ENCODE results near the gene MAP4K1. TPM values are rescaled to one million over a fixed set of nuclear protein-coding genes. Genes with fewer than 3 reads are reported as not detected.

Gene MAP4K1
- 100 to 1,000 TPM; 109 to 130 (median 126) TPM for total RNA-seq

DNA sequence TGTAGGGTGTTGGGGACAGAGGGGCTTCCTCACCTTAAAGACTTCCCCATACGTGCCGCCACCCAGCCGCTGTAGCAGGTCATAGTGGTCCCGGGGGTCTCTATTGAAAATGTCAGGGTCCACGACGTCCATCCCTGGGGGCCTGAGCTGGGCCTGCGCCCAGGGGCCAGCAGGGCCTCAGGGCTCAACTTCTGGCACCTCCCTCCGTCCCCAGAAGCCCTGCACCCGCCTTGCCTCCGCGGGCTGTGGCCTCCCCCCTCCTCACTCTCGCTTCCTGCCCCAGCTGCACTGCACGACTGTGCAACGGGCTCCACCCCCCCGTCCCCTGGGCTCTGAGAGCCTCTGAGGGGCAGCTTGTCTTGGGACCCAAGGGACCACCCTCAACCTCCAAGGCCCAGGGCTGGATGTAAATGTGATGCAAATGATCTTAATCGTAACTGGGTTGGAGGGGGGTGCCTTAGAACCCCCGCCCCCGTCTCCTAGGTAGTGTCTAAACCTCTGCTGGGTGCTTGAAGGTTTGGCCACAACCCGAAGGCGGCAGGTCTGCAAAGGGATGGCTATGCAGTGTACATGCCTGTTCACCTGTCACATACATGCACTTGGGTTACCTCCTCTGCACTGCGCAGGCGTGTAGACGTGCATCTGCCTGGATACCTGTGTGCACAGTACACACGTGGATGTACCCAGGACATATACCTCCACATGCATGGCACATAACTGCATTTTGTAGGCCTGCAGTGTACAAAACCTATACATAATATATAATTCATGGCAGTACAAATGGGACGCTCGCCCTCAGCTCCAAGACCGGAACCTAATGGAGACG is at the start of gene MAP4K1:
MAP4K1 (minus strand) TSS at position 190 of the 826 bp plus-strand sequence; CDS start at position 132, 58 bp downstream.
- ATAC-seq (peak; percentile 60 to 67), DNase-seq (peak; percentile 51)
- H3K4me3 Mint-ChIP-seq, result peak within 1 kb of the TSS; percentile 99
- H3K9me3 Mint-ChIP-seq, result no peaks in the 10 kb centered on the region
- H3K27me3 Mint-ChIP-seq (ENCODE audit: low read depth), result no peaks in the 10 kb centered on the region
- H3K36me3 Mint-ChIP-seq (ENCODE audit: insufficient read depth), result peaks cover 17% of the 10 kb centered on the region
- H3K4me1 Mint-ChIP-seq (ENCODE audit: low read depth), result peaks cover 47% of the 10 kb centered on the region

DNA sequence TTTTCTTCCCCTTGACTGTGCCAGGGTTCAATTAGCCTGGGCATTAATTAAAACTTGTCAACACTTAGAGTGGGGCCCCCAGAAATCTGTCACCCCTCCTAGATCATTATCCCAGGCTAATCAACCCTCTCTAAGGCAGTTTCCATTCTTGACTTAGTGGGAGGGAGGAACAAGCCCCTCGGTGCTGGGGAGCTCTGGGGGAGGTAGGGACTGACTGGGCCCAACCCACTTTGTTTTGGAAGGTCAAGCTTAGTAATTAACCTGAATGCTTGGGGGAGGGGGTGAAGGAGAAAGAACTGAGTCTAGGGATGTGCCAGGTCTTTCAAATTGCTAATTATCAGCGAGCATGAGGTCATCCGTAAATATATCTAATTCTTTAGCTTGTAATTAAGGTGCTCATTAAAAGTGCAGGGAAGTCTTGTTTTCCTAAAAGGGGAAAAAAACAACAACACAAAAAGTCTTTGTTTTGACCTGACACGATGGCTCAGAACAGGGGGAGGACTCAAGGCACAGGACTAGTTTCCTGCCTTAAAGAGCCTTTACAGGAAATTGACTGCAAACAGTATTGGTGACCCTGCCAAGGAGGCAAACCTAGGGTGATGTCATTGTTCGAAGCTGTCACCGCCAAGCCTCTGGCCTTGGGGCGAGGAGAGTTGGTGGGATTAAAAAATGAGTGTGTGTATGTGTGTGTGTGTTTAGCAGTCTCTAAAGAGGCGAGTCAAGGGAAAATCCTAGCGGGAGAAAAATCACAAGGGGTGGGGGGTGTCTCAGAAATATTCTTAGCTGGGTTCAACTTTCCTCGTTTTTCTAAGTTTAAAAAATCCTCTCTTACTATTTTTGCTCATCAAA is 49.1 kb upstream of the MAP4K1 start:
- peak; percentile 65 to 75 for ATAC-seq
- peak overlapping the region; percentile 56 for H3K4me3 Mint-ChIP-seq

GRCh38 chr19:38665950-38666662 is 48.4 kb upstream of the MAP4K1 start:
- no peaks in the 10 kb centered on the region for H3K9me3 Mint-ChIP-seq
- ATAC-seq, result no peak
- no peak for DNase-seq
- H3K4me1 Mint-ChIP-seq (ENCODE audit: low read depth), result peaks cover 85% of the 10 kb centered on the region
- H3K4me3 Mint-ChIP-seq, result no peak overlapping the region
- H3K27me3 Mint-ChIP-seq (ENCODE audit: low read depth), result no peaks in the 10 kb centered on the region
- peaks cover 4% of the 10 kb centered on the region for H3K36me3 Mint-ChIP-seq (ENCODE audit: insufficient read depth)

More for the DNA sequence above, 49.1 kb upstream of the MAP4K1 start:
- H3K4me1 Mint-ChIP-seq (ENCODE audit: low read depth), result peaks cover 89% of the 10 kb centered on the region
- DNase-seq, result no peak
- H3K9me3 Mint-ChIP-seq, result no peaks in the 10 kb centered on the region
- peaks cover 3% of the 10 kb centered on the region for H3K36me3 Mint-ChIP-seq (ENCODE audit: insufficient read depth)
- no peaks in the 10 kb centered on the region for H3K27me3 Mint-ChIP-seq (ENCODE audit: low read depth)

DNA sequence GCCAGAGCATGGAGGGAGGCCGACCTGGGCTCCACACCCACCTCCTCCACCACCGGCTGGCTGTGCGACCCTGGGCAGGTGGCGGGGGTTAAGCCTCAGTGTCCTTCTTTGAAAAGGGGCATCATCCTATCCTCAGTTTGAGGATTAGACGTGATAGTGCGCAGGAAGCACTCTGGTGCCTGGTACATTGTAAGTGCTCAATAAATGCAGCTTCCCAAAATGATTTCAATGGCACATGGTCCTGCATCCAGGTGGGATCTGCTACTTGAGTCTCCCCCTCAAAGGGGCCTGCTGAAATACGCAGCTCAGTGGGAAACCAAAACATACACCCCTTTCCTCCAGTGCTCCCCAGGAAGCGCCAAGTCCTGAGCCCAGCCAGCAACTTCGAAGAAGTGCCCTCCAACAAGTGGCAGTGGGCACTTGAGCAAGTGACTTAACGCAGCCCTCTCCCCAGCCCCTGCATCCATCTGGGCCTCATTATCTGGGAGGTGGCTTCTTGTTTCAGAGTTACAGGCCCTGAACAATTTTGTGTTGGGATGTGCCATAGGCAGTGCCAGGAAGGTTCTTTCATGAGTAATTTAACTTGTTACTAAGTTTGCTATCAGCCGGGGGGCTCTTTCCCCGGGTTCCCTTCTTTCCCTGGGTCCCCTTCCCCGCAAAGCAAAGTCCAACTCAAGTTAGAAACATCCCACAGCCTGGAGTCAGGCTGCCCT is 47.6 kb upstream of the MAP4K1 start:
- H3K27me3 Mint-ChIP-seq (ENCODE audit: low read depth), result no peaks in the 10 kb centered on the region
- peaks cover 6% of the 10 kb centered on the region for H3K36me3 Mint-ChIP-seq (ENCODE audit: insufficient read depth)
- no peak overlapping the region for H3K4me3 Mint-ChIP-seq
- no peak for DNase-seq
- no peaks in the 10 kb centered on the region for H3K9me3 Mint-ChIP-seq
- H3K4me1 Mint-ChIP-seq (ENCODE audit: low read depth), result peaks cover 83% of the 10 kb centered on the region
- no peak for ATAC-seq

- H3K4me3 Mint-ChIP-seq, result peak overlapping the region; percentile 19
- H3K4me1 Mint-ChIP-seq (ENCODE audit: low read depth), result peaks cover 82% of the 10 kb centered on the region
- DNase-seq, result no peak
- H3K9me3 Mint-ChIP-seq, result no peaks in the 10 kb centered on the region
- H3K36me3 Mint-ChIP-seq (ENCODE audit: insufficient read depth), result peaks cover 6% of the 10 kb centered on the region
- no peaks in the 10 kb centered on the region for H3K27me3 Mint-ChIP-seq (ENCODE audit: low read depth)
- no peak for ATAC-seq
Measured at GRCh38 chr19:38664503-38665211, 46.9 kb upstream of the MAP4K1 start.

DNA sequence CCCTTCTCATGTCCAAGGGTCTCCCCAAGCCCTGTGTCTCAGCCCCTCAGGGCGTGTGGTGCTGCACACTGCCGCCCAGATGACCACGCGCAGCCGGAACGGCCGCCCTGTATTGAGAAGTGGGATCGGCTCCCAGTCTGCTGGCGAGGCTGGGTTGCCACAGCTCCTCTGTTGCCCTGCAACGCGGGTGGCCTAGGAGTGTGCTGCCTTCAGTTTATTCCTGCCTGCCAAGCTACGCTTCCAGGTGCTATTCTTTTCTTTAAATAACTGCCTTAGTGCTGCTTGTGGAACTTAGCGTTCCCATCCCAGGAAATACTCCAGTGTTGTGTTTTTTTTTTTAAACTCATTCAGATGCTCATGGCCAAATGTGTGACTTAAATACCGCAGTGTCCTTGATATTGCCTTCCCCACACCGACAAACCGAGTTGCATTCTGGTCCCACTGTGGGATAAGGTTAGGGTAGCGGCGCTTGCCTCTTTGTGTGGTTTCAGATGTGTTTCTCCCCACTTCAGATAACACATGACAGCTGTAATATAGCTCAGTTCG is 46.3 kb upstream of the MAP4K1 start:
- Mint-ChIP-seq H3K4me1 (ENCODE audit: low read depth) (peaks cover 82% of the 10 kb centered on the region), H3K36me3 (ENCODE audit: insufficient read depth) (peaks cover 6% of the 10 kb centered on the region), H3K9me3 (no peaks in the 10 kb centered on the region)

DNA sequence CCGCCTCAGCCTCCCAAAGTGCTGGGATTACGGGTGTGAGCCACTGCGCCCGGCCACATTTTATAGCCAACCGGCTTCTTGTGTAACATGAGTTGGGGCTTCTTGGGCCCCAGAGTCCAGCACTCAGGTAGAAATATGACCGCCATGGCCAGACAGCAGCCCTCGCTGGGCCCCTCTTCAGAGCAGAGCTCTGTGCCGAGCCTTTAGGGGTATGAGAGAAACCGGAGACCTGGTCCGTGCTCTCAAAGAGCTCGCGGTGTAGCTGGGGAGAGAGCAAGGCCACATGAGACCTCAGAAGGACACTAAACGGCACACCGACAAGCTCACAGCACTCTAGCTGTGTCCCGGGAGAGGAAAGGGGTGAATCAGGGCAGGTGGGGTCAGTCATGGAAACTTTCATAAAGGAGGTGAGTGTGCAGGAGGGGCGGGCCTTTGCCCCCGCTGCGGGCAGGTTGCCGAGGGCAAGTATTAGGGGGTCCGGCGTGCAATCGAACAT is 45.5 kb upstream of the MAP4K1 start:
- DNase-seq, result no peak
- no peaks in the 10 kb centered on the region for H3K9me3 Mint-ChIP-seq
- no peak overlapping the region for H3K4me3 Mint-ChIP-seq
- H3K4me1 Mint-ChIP-seq (ENCODE audit: low read depth), result peaks cover 81% of the 10 kb centered on the region
- peaks cover 6% of the 10 kb centered on the region for H3K36me3 Mint-ChIP-seq (ENCODE audit: insufficient read depth)
- ATAC-seq, result no peak
- H3K27me3 Mint-ChIP-seq (ENCODE audit: low read depth), result no peaks in the 10 kb centered on the region

More for the DNA sequence above, 46.3 kb upstream of the MAP4K1 start:
- H3K27me3 Mint-ChIP-seq (ENCODE audit: low read depth), result no peaks in the 10 kb centered on the region
- ATAC-seq (no peak), DNase-seq (no peak)
- peak overlapping the region; percentile 19 for H3K4me3 Mint-ChIP-seq

DNA sequence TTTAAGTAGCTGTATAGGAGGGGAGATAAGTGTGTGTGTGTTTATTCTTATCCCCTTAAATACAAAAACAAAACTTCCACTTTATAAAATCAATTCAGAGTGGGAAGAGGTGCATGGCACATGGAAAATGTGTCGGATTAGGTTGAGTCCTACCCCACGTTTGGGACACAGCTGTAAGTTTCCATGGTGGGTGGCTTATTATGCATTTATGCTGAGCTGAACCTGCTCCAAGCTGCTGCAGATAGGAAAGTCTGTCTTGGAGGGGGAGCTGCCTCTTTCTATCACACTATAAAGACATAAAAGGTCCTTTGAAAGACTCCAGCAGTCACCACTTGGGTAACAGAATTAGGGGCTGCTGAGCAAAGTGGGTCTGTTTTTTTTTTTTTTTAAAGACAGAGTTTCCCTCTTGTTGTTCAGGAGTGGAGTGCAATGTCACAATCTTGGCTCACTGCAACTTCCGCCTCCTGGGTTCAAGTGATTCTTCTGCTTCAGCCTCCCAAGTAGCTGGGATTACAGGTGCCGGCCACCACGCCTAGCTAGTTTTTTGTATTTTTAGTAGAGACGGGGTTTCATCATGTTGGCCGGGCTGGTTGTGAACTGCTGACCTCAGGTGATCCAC is 44.9 kb upstream of the MAP4K1 start:
- Mint-ChIP-seq H3K27me3 (ENCODE audit: low read depth) (peaks cover 2% of the 10 kb centered on the region), H3K36me3 (ENCODE audit: insufficient read depth) (peaks cover 10% of the 10 kb centered on the region), H3K4me3 (no peak overlapping the region), H3K4me1 (ENCODE audit: low read depth) (peaks cover 81% of the 10 kb centered on the region), H3K9me3 (no peaks in the 10 kb centered on the region)
- DNase-seq, result no peak
- no peak for ATAC-seq

DNA sequence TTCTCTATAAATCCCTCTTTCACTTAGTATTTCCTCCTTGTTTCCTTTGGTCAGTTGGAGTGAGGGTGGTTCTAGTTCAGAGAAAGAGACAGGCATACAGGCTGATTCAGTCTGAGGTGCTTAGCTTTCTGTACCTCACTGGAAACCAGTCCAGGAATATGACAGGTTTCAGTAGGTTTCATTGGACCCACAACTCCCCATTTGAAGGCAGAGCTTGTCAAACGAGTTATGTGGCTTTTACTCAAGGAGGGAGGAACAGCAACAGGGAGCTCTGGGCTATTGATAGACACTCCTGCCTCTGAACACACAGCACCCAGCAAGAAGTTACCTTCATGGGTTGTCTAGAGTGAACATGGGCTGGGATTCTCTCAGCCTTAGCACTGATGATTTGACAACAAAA is 44.2 kb upstream of the MAP4K1 start:
- peaks cover 81% of the 10 kb centered on the region for H3K4me1 Mint-ChIP-seq (ENCODE audit: low read depth)

DNA sequence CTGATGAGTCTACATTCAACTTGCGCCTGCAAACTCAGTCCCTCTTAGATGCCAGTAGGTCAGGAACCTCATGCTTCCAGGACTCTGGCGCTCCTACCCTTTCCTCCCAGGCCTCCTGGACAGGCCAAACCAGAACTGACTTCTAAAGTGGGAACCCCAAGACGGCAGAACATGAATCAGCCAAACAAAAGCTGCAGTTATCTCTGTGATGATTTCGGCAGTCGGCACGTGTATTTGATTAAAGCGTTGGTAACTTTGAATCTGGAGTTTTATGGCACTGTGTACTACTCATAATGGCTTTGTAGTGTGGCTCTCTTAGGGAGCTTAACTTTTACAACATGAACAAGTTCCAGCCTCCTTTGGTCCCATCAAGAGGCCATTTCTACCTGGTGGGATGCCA is 43.4 kb upstream of the MAP4K1 start:
- Mint-ChIP-seq H3K4me3 (no peak overlapping the region), H3K4me1 (ENCODE audit: low read depth) (peaks cover 81% of the 10 kb centered on the region), H3K36me3 (ENCODE audit: insufficient read depth) (peaks cover 10% of the 10 kb centered on the region), H3K27me3 (ENCODE audit: low read depth) (peaks cover 2% of the 10 kb centered on the region), H3K9me3 (no peaks in the 10 kb centered on the region)
- no peak for ATAC-seq
- DNase-seq, result no peak

More for the DNA sequence above, 44.2 kb upstream of the MAP4K1 start:
- Mint-ChIP-seq H3K9me3 (no peaks in the 10 kb centered on the region), H3K36me3 (ENCODE audit: insufficient read depth) (peaks cover 10% of the 10 kb centered on the region), H3K27me3 (ENCODE audit: low read depth) (peaks cover 2% of the 10 kb centered on the region), H3K4me3 (no peak overlapping the region)
- DNase-seq, result no peak
- ATAC-seq, result no peak

DNA sequence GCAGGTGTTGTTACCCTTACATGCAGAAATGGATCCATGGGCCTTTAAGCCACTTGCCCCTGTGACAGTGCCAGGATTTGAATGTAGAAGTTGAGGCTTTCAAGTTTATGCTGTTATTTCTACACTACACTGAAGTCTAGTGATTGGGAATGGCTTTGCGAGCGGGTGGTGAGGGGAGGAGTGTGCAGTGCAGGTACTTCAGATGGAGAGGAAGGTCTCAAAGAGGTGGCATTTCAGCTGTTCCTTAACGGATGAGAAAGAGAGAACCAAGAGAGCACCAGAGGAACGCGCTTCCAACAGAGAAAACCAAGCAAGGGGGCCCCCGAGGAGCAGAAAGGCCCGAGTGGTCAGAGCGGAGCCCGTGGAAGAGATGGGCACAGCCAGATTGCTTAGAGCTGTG is 43.0 kb upstream of the MAP4K1 start:
- peaks cover 10% of the 10 kb centered on the region for H3K36me3 Mint-ChIP-seq (ENCODE audit: insufficient read depth)
- H3K27me3 Mint-ChIP-seq (ENCODE audit: low read depth), result peaks cover 2% of the 10 kb centered on the region
- DNase-seq (no peak), ATAC-seq (no peak)
- no peak overlapping the region for H3K4me3 Mint-ChIP-seq
- no peaks in the 10 kb centered on the region for H3K9me3 Mint-ChIP-seq
- peaks cover 81% of the 10 kb centered on the region for H3K4me1 Mint-ChIP-seq (ENCODE audit: low read depth)

- H3K36me3 Mint-ChIP-seq (ENCODE audit: insufficient read depth), result peaks cover 14% of the 10 kb centered on the region
- no peak for ATAC-seq
- no peak overlapping the region for H3K4me3 Mint-ChIP-seq
- no peaks in the 10 kb centered on the region for H3K9me3 Mint-ChIP-seq
- H3K4me1 Mint-ChIP-seq (ENCODE audit: low read depth), result peaks cover 84% of the 10 kb centered on the region
- no peak for DNase-seq
- H3K27me3 Mint-ChIP-seq (ENCODE audit: low read depth), result peaks cover 2% of the 10 kb centered on the region
Measured at GRCh38 chr19:38658462-38659306, 40.9 kb upstream of the MAP4K1 start.

Data from activated T-cell treated with anti-CD3 and anti-CD28 coated beads, Interleukin-2, amount 50 U/mL, for 4 hours (primary cell).